Hematopoietic multipotent progenitor cell treated with erythropoietin and hydrocortisone succinate and interleukin-3 and kit ligand, for 17 days (in vitro differentiated cells): ENCODE measurements around the gene TRAF7.
"Not testable (repeated sequence)": the region's sequence is repeated elsewhere in the genome, so short reads cannot be mapped to it uniquely, and the experiment has no call there.

Experiments
- DNase-seq: peaks from one replicate; pipeline ENCODE4 v3.0.0-alpha.2; 2015; ENCODE audit warnings: low spot score

The TRAF7 gene

DNA sequence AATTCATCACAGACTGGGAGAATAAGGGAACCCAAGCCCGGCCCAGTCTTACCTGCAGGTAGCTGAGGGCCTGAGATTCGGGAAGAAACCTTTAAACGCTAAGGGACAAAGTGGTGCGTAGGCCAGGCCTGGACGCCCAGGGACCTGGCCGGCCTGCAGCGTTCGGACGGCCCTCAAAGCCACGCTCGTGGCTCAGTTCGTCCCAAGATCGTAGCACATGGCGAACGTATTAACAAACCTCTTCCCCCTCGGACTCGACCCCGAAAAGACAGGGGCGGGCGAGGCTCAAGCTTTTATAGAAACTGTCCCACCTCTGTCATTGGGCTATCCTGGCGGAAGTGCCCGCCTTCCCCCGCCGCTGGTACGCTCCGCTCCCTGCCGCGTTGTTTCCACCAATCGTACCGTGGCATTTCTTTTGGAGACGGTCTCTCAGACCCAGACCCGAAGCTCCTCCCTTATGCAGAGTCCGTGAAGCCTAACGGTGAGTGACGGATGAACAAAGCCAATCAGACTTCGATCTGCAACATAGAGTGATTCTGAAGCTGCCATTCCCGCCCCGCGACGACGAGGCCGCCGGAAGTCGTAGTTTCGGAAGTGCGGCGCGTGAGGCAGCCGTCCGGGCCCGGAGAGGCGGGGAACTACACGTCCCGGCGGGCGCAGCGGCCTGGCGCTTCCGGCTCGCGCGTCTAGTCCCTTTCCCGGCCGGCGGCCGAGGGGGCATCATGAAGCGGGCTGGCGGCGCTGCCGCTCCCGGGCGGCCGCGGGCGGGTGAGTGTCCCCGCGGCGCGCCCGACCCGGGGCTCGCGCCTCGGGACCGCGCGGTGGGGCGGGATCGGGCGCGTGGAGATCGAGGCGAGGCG lies at the start of gene TRAF7:
Gene TRAF7 (plus strand): TSS at position 692 of the 860 bp plus-strand sequence. CDS start 8,139 bp downstream, outside the sequence.
- peak; percentile 99 for DNase-seq

DNA sequence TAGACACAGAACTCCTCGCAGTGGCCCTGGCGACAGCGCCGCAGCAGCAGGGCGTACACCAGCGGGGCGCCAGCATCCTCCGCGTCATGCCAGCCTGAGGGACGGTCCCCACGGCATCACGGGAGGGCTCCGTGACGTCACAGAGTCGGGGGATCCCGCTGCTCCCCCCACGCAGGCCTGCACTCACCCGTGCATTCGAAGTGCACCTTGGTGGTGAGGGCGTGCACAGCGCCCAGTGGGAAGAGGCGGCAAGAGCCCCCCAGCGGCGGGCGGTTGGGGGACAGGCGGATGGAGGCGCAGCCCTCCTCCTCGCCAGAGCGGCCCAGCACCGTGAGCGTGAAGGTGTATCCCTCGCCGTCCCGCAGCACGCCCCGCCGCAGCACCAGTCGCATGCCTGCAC lies 49.4 kb upstream of the TRAF7 start:
- not testable (repeated sequence) for DNase-seq

DNA sequence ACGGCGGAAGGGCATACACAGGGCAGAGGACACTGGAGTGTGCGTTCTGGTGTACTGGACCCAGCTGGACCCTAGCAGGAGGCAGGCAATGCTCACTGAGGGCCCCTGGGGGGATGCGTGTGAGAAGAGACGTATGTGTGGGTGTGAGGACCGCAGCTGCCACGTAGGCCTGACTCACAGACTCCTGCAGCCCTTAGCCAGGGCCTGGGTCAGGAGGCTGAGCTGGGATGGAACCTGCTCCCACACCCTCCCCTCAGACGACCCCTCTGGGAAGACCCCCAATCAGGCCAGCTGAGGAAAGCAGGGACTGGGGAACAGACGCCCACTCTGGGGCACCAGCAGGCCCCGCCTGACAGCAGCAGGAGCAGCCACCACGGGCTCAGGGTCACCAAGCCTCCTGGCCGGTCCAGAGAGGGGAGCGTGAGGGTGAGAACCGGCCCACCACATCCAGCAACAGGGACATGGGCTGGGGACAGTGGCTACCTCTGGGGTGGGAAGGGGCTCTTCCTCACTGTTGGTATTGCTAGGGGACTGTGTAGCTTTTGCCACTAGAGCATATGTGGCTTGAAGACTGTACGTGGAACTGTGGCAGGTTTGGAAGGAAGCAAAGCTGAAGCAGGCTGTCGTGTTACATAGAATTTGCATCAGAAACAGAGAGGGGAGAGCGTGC lies 48.3 kb upstream of the TRAF7 start:
- DNase-seq: not testable (repeated sequence)

DNA sequence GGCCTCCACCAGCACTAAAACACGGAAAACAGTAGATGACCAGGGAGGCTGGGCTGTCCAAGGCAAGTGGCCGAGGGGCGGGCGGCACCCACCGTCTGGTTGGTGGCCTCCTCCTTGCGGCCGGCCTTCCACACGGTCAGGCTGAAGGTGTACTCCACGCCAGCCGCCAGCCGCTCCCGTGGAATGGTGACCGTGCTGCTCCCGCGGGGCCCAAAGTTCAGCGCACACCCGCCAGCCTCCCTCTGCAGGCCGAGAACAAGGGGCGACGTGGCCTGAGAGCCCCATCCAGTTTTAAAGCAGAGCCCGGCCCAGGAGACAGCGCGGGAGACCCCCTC lies 47.8 kb upstream of the TRAF7 start:
- DNase-seq: not testable (repeated sequence)

DNA sequence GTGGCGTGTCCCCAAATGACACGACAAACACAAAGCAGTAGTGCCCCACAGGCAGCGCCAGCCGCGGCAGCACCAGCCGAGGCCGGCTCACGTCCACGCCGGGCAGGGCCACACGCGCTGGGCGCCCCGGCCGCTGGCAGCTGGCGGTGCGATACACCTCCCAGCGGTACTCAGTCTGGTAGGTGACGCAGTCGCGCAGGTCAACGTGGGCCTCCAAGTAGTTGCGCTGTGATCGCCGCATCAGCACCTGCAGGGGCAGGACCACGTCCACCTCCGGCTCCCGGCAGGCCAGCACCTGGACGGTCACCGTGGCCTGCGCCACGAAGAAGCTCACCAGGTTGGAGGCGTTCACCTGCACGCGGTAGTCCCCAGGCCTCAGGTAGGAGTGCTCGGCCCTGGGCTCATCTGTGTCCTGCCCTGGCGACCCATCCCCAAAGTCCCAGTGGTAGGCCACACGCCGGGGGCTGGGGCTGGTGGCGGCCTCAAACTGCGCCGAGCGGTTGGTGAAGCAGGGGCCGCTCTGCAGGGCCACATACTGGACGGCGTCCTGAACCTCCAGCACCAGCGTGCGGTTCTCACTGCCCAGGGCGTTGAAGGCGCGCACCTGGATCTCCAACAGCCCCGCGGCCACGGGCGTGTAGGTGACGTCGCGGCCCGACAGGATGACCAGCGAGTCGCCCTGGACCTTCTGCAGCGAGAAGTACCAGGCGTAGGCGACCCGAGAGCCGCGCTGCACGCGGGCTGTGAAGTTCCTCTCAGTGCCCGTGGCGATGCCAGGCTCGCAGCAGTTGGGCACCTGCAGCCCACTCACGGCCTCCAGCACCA lies 46.9 kb upstream of the TRAF7 start:
- DNase-seq: not testable (repeated sequence)

DNA sequence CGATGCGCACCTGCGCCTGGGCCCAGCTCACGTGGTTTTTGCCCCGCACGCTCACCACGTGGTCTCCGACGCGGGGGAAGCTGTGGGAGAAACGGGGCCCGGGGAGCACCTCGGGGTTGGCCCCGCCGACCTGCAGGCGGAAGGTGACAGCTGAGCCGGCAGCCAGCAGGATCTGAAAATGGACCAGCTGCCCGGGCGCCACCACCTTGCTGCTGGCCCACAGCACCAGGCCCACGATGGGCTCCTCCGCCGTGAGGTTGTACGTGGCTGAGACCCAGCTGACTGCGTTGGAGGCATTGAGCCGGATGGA lies 46.4 kb upstream of the TRAF7 start:
- DNase-seq: not testable (repeated sequence)

DNA sequence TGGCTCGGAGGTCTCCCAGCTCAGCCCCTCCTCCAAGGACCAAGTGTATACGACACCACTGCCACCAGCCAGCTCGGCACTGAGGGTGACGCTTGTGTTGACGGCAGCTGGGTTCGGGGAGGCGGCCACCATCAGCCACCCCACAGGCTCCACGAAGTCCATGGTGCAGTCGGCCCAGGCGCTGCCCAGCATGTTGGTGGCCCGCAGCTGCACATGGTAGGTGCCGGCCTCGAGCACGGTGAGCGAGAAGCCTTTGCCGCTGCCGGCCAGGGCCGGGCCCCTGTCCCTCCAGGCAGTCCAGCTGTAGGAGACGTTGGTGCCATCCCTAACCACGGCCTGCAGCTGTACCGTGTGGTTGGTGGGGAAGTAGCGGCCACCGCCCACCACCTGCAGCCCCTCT lies 45.7 kb upstream of the TRAF7 start:
- DNase-seq: not testable (repeated sequence)

DNA sequence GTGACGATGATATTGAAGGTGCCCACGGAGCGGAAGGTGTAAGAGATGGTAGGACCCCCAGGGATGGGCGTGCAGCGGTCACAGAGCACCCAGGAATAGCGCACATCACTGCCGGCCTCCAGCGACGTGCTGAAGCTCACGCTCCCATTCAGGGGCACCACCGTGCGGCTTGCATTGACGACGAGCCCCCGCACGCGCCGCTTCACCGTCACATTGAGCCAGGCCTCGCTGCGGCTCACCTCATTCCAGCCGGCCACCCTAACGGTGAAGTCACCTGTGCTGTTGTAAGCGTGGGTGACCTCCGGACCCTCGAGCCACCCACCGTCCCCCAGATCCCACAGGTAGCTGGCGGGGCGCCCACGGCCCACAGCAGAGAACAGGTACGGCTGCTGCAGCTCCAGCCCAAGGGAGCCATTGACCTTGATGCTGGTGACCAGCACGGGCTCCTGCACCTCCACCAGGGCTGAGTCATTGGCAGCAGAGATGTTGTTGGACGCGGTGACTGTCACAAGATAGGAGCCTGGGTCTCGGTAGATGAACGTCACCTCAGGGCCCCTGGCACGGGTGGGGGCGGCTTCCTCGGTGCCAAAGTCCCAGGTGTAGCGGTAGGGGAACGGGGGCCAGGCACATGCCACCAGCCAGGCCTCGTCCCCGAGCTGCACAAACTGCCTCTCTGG lies 45.1 kb upstream of the TRAF7 start:
- not testable (repeated sequence) for DNase-seq

DNA sequence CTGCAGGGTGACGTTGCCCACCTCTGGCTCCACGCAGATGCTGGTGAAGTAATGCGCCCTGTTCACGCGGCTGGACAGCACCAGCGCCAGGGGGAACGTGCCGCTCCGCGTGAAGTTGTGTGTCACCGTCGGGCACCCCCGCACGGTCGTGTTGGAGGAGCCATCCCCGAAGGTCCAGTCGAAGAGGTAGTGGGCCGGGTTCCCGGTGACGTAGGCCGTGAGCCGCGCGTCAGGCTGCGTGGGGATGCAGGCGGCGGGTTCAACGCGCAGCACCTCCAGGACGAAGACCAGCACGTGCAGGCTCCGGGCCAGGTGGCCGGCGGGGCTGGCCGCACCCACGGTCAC lies 44.6 kb upstream of the TRAF7 start:
- DNase-seq: not testable (repeated sequence)

DNA sequence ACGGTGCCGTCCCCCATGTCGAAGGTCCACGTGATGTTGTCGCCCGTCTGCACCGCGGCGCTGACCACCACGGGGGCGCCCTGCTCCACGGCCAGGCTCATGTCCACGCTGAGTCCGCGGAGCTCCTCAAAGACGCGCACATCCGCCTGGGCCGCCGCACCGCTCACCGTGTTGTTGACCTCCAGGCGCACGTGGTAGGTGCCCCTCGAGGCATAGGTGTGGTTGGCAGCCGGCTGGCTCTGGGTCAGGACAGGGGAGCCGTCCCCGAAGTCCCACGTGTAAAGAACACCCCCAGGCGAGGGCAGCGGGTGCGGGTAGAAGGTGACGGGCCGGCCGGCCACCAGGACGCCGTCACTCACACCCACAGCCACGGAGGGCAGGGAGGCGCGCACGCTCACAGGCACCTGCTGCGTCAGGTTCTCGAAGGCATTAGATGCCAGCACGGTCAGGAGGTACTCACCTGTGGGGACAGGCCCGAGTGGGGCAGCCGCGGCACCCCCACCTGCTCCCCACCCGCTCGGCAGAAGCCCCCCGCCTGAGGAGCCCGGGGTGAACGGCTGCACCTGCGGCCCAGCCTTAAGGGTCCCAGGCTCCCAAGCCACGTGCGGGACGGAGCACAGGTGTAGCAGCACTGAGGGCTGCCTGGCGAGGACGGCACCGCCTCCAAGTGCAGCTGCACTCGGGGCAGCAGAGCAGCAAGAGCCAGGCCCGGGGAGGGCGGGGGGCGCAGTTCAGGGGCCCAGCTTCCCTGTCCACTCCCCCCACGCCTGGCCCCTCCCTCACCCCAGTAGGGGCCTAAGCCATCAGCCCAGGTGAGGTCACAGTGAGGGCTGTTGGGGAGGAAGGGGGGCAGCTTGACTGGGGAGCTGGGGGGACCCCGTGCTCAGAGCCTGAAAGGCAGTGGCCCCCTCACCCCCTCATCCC lies 43.9 kb upstream of the TRAF7 start:
- not testable (repeated sequence) for DNase-seq

DNA sequence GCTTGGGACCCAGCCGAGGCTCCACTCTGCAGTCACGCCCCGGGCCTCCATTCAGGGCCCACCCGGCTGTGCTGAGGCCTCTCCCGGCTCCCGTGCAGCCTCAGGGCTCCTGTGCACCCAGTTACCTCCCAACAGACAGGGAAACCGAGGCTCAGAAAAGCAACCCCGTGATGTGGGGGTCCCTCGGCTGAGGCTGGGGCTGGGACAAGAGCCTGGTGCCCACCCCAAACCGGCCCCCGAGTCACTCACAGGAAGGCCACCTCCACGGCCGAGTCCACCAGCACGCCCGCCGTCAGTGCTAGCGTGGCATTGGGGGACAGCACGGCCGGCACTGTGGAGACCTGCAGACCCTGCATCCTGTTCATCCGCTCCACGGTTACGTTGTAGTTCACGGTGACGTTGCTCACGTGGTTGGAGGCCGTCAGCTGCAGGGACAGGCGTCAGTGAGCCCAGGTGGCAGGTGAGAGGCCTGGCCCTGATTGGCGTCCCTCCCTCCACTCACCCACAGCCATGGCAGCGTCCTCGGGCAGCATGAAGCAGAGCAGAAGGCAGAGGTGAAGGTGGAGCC lies 43.0 kb upstream of the TRAF7 start:
- DNase-seq: not testable (repeated sequence)

DNA sequence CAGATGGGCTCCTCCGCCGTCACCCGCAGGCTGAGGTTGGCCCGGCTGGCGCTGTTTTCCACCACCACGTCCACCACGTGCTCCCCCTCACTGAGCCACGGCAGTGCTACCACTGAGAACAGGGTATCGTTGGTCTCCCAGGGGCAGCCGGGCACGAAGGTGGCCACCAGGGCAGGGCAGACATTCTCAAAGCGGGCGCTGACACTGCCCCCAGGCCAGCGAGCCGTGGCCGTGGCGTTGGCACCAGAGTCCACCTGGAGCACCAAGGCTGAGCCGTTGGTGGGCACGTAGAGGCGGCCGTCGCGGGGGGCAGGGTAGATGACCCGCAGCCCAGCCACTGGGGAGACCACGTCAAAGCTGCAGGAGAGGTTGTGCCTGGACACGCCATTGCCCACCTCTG lies 41.4 kb upstream of the TRAF7 start:
- DNase-seq: not testable (repeated sequence)

DNA sequence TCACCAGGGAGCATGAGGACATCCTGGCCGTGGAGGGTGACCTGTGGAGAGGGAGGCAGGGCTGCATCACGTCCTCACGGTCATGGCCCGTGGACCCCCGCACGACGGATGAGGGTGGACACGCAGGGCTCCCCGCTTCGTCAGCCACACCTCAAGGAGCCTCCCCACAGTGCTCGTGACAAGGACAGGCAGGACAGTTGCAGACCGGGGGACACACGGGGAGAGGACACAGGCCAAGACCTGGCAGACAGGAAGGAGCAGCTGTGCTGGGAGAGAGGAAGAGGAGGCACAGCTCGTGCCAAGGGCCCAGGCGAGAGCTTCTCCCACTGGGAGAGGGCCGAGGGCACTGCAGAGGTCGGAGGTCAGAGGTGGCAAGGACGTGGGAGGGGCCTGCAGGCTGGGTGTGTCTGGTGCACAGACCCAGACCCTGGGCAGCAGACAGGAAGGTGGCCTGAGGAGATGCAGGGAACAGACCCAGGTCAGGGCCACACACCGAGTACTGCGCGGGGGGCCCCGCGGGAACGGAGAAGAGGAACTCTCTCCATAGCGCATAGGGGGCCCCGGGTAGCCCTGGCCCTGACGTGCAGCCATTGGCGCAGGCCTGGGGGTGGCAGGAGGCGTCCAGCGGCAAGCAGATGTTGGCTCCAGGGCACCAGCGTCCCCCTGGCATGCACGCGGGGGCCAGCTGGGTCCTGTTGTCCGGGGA lies 40.5 kb upstream of the TRAF7 start:
- DNase-seq: not testable (repeated sequence)

DNA sequence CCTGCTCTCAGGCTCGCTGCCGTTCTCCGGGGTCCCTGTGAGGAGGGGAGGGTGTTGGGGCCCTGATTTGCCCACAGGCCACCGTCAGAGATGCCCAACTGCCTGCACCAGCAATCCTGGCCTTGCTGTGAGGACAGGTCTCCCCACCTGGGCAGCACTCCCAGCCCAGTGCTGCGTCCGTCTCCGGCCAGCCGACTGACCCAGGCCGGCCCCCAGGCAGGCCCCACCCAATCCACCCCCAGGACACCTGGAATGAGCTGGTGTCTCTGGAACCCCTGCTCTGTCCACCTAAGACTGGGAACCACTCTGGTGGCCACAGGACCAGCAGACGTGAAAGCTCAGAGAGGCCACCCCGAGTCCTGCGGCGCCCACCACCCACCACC lies 40.0 kb upstream of the TRAF7 start:
- DNase-seq: no peak

DNA sequence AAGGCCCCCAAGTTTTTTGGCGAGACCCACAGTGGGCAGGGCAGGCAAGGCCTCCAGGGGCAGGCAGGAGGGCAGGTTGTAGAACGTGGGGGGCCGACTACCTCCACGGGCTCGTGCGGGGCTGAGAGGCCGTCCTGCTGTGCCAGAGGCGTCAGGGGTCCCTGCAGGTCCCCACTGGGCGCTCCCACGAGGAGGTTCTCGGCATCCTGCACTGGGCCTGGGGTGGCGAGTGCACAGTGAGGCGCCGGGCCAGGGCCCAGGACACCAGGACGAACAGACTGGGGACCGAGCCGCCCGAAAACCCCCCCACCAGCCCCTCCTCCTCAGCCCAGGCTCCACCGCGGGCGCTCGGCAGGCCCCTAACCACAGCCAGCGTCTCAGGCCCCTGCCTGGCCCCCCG lies 39.2 kb upstream of the TRAF7 start:
- DNase-seq: not testable (repeated sequence)

DNA sequence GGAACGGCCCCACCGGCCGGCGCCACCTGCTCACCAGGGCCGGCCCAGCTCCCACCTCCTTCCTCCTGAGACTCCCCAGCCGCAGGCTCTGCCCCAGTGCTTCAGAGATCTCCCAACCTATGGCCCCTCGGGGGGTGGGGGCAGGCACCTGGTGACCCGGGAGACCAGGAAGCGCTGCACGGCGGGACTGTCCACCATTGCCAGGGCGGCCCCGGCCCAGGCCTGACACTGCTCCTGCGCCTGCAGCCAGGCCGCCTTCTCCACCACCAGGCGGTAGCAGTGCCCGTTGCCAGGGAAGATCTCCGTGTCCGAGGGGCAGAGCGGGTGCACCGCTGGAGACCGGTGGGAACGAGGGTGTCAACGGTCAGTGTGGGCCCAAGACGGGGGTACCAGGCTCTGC lies 38.2 kb upstream of the TRAF7 start:
- not testable (repeated sequence) for DNase-seq

DNA sequence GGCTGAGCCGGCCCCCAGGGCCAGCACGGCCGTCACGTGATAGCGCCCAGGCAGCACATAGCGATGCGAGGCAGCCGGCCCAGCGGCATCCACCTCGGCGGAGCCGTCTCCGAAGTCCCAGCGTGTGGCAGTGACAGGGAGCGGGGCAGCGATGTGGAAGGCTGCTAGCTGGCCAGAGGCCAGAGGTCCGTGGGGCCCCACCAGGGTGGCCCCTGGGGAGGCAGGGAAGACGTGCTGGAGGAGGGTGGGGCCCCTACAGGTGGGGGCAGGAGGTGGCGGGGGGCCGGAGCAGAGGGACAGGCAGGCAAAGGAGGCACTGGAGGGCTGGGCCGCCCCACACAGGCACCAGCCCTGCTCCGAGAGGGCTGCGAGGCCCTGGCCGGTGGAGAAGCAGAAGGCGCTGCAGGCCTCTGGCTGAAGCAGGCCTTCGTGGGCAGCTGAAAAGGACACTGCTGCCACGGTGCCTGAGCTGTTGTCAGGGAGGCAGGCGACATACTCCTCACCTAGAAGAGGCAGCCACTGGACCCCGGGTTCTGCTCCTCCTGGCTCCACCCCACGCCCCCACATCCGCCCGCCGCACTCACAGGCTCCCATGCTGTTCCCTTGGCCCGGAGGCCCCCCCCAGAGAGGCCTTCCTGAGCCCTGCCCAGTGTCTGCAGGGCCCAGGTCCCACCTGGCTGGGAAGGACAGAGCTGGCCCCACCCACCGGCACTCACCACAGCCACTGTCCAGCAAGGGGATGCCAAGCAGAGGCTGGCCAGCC lies 37.4 kb upstream of the TRAF7 start:
- not testable (repeated sequence) for DNase-seq

DNA sequence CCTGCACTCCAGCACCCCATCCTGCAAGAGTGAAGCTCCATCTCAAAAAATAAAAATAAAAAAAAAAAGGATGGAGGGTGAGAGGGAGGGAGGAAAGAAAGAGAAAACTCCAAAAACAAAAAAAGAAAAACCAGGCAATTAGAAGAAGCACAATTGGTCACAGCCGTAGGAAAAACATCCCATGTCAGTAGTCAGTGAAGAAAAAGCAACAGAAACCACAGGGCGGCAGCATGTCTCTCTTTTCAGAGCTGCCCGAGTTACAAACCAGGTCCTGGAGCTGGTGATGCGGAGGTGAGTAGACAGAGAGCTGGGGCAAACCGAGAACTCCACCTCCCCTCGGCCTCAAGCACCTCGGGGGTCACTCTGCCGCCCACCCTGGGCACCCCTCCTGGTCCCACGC lies 34.3 kb upstream of the TRAF7 start:
- peak; percentile 35 for DNase-seq

DNA sequence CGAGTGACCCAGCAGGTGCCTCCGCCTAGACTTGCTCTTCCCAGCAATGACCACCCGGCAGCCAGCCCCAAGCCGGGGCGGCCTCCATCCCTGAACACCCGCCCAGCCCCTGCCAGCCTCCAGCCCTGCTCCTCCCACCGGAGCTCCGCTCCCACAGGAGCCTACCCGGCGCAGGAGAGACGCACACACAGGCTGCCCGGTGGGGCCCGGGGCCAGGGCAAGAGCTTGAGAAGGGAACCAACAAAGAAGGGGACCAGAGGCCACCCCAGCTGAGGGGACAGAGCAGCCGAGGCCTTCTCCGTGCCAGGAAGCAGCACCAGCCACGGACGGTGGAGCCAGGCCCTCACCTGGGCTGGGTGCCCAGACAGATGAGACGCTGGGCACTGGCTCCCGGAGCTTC lies 33.7 kb upstream of the TRAF7 start:
- no peak for DNase-seq
